A673 (cell line): Measurements from ENCODE around the gene STRIP1. TPM values are rescaled to one million over a fixed set of nuclear protein-coding genes. Genes with fewer than 3 reads are reported as not detected.

Source experiments
- BruUV-seq: library from RNA; stranded (reverse); fragments of 400-500 nt; replicated peaks from 2 replicates; lab custom pipeline; 2021; lab: Mats Ljungman, UMichigan
- CTCF ChIA-PET: fragments of 300-600 bp; sonication (Branson Sonifier 250); formaldehyde crosslinking; loops from one replicate; lab custom pipeline; 2022; ENCODE audit warnings: antibody characterized with exemption; lab: Charles Lee
- POLR2A ChIA-PET: fragments of 300-600 bp; sonication (Branson Sonifier 250); formaldehyde crosslinking; loops from one replicate; lab custom pipeline; 2022; ENCODE audit warnings: antibody characterized with exemption; ENCODE audit not compliant: low non-redundant PET; lab: Charles Lee
- DNase-seq: peaks from one replicate; pipeline ENCODE4 v3.0.0-alpha.2; 2015; ENCODE audit warnings: low spot score
- H3K27ac ChIP-seq: fragments of 200-600 bp; sonication (generic); 2 replicates; pipeline ENCODE4 v1.5.1; 2016; ENCODE audit warnings: mixed run types, low read depth, mild to moderate bottlenecking, mixed read lengths, antibody characterized with exemption, low read length; ENCODE audit not compliant: poor library complexity, severe bottlenecking
- H3K27me3 ChIP-seq: fragments of 200-600 bp; sonication (generic); replicated peaks from 2 replicates; pipeline ENCODE4 v1.6.1; 2017; ENCODE audit warnings: mixed run types, low read depth, mild to moderate bottlenecking, mixed read lengths, antibody characterized with exemption, low read length; ENCODE audit not compliant: insufficient read depth, poor library complexity
- H3K36me3 ChIP-seq: fragments of 200-600 bp; sonication (generic); 2 replicates; pipeline ENCODE4 v1.6.1; 2016; ENCODE audit warnings: mixed run types, mild to moderate bottlenecking, mixed read lengths, antibody characterized with exemption, low read length; ENCODE audit not compliant: insufficient read depth, poor library complexity, severe bottlenecking
- H3K4me1 ChIP-seq: fragments of 200-600 bp; sonication (generic); 2 replicates; pipeline ENCODE4 v1.6.1; 2017; ENCODE audit warnings: mixed run types, mild to moderate bottlenecking, mixed read lengths, antibody characterized with exemption, low read length; ENCODE audit not compliant: insufficient read depth, poor library complexity, severe bottlenecking
- H3K4me3 ChIP-seq: fragments of 200-600 bp; sonication (generic); 2 replicates; pipeline ENCODE4 v1.5.1; 2016; ENCODE audit warnings: low read depth, mixed run types, mild to moderate bottlenecking, mixed read lengths, low read length; ENCODE audit not compliant: poor library complexity, severe bottlenecking
- H3K9me3 ChIP-seq: fragments of 200-600 bp; sonication (generic); 2 replicates; pipeline ENCODE4 v1.6.1; 2016; ENCODE audit warnings: mixed run types, low read depth, mild to moderate bottlenecking, mixed read lengths, antibody characterized with exemption, low read length; ENCODE audit not compliant: poor library complexity, severe bottlenecking
- EZH2 ChIP-seq: fragments of 200-600 bp; sonication (generic); IDR thresholded peaks from 2 replicates; pipeline ENCODE4 v1.6.1; 2017; ENCODE audit warnings: borderline replicate concordance, low read depth, mild to moderate bottlenecking, mixed read lengths, antibody characterized with exemption, low read length; ENCODE audit not compliant: poor library complexity, severe bottlenecking
- intact Hi-C: fragments of 100-400 bp; cut with micrococcal nuclease; formaldehyde crosslinking; loops from one replicate; pipeline ENCODE4 v1.10.0; 2022; ENCODE audit not compliant: unreplicated experiment
- total RNA-seq: library from RNA; stranded (reverse); gene quantifications from 2 replicates; pipeline ENCODE4 v1.2.3, GENCODE V29; 2021
- TF ChIP-seq, protein P1 (sequence below): fragments of 300-800, 200-600 bp; sonication (generic); conservative IDR thresholded peaks from 2 replicates; pipeline ENCODE4 v1.5.1; 2017; ENCODE audit warnings: low read depth, mild to moderate bottlenecking, antibody characterized with exemption, low read length, moderate library complexity, mixed read lengths

STRIP1 gene
- total RNA-seq, 1 experiment from 2014 or later: 57.7 TPM

- BruUV-seq: no TSS peak
These were observed 15.6 kb downstream of the STRIP1 start for GRCh38 chr1:110049801-110050601.

GRCh38 chr1:110050602-110051261 lies 16.3 kb downstream of the STRIP1 start:
- H3K27ac ChIP-seq: no peak overlapping the region
- CTCF ChIA-PET: no interaction called here
- no peaks in the 10 kb centered on the region for H3K9me3 ChIP-seq
- POLR2A ChIA-PET: no interaction called here
- no TSS peak for BruUV-seq
- no peak for DNase-seq
- H3K4me3 ChIP-seq: no peak overlapping the region
- intact Hi-C loops: no loop called here
- H3K27me3 ChIP-seq: no peaks in the 10 kb centered on the region
- H3K36me3 ChIP-seq: peaks cover 76% of the 10 kb centered on the region
- H3K4me1 ChIP-seq: no peaks in the 10 kb centered on the region
- TF ChIP-seq, protein P1, sequence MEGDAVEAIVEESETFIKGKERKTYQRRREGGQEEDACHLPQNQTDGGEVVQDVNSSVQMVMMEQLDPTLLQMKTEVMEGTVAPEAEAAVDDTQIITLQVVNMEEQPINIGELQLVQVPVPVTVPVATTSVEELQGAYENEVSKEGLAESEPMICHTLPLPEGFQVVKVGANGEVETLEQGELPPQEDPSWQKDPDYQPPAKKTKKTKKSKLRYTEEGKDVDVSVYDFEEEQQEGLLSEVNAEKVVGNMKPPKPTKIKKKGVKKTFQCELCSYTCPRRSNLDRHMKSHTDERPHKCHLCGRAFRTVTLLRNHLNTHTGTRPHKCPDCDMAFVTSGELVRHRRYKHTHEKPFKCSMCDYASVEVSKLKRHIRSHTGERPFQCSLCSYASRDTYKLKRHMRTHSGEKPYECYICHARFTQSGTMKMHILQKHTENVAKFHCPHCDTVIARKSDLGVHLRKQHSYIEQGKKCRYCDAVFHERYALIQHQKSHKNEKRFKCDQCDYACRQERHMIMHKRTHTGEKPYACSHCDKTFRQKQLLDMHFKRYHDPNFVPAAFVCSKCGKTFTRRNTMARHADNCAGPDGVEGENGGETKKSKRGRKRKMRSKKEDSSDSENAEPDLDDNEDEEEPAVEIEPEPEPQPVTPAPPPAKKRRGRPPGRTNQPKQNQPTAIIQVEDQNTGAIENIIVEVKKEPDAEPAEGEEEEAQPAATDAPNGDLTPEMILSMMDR: no peak
- TF ChIP-seq EZH2: no peak

More at GRCh38 chr1:110049801-110050601, 15.6 kb downstream of the STRIP1 start:
- Histone ChIP-seq H3K36me3 (peaks cover 76% of the 10 kb centered on the region), H3K9me3 (no peaks in the 10 kb centered on the region), H3K27ac (no peak overlapping the region), H3K4me3 (no peak overlapping the region), H3K27me3 (no peaks in the 10 kb centered on the region), H3K4me1 (no peaks in the 10 kb centered on the region)
- DNase-seq: no peak
- ChIA-PET POLR2A (no interaction called here), CTCF (no interaction called here)
- intact Hi-C loops: no loop called here
- TF ChIP-seq, protein P1: no peak
- no peak for TF ChIP-seq EZH2

DNA sequence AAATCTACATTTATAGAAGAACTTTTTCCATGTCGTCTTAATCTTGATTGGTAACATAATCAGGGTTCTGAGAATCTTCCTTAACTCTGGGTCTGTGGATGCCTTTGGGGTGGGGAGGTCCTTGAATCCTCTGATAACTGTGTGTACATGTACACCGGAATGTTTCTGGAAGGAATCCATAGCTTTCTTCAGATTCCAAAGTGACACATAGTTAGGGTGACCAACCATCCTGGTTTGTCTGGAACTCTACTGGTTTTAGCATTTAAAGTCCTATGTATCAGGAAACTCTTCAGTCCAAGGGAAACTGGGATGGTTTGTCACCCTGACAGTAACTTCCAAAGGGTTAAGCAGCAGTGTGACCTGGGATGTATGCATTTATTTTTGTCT lies 16.8 kb downstream of the STRIP1 start:
- BruUV-seq: no TSS peak
- CTCF ChIA-PET: no interaction called here

More for the DNA sequence above, 16.8 kb downstream of the STRIP1 start:
- no peak overlapping the region for H3K4me3 ChIP-seq
- no peak overlapping the region for H3K27ac ChIP-seq
- intact Hi-C loops: no loop called here
- H3K4me1 ChIP-seq: no peaks in the 10 kb centered on the region
- POLR2A ChIA-PET: no interaction called here
- no peak for DNase-seq
- H3K36me3 ChIP-seq: peaks cover 76% of the 10 kb centered on the region
- no peaks in the 10 kb centered on the region for H3K9me3 ChIP-seq
- H3K27me3 ChIP-seq: no peaks in the 10 kb centered on the region
- no peak for TF ChIP-seq EZH2
- TF ChIP-seq, protein P1: no peak
